GM18907 (cell line): ENCODE measurements around the gene PRND.
"Not testable (repeated sequence)": the region's sequence is repeated elsewhere in the genome, so short reads cannot be mapped to it uniquely, and the experiment has no call there.

Source experiments
- ATAC-seq: cut with Tn5 transposase; IDR thresholded peaks from one replicate; pipeline ENCODE4 v1.9.1; 2021; ENCODE audit warnings: mild to moderate bottlenecking, moderate library complexity; ENCODE audit not compliant: unreplicated experiment

PRND gene

GRCh38 chr20:4736875-4737274 is 15.2 kb downstream of the PRND start:
- ATAC-seq = no peak

- no peak for ATAC-seq
These were observed 16.3 kb downstream of the PRND start for GRCh38 chr20:4737857-4738627.

- no peak for ATAC-seq
These were observed 19.2 kb downstream of the PRND start for GRCh38 chr20:4740774-4741431.

GRCh38 chr20:4748847-4749246 is 27.1 kb downstream of the PRND start:
- ATAC-seq = no peak

GRCh38 chr20:4749326-4749725 is 27.6 kb downstream of the PRND start:
- ATAC-seq = no peak

- ATAC-seq = no peak
These were observed 28.7 kb downstream of the PRND start for GRCh38 chr20:4750381-4750780.

GRCh38 chr20:4759100-4759884 is 37.6 kb downstream of the PRND start:
- ATAC-seq = not testable (repeated sequence)

GRCh38 chr20:4763261-4763660 is 41.6 kb downstream of the PRND start:
- ATAC-seq = no peak

GRCh38 chr20:4763723-4764510 is 42.2 kb downstream of the PRND start:
- ATAC-seq = no peak

- no peak for ATAC-seq
These were observed 43.1 kb downstream of the PRND start for GRCh38 chr20:4764805-4765204.

GRCh38 chr20:4765681-4766080 is 44.0 kb downstream of the PRND start:
- no peak for ATAC-seq

- no peak for ATAC-seq
These were observed 44.9 kb downstream of the PRND start for GRCh38 chr20:4766631-4767030.

GRCh38 chr20:4767084-4767483 is 45.4 kb downstream of the PRND start:
- ATAC-seq = no peak

- no peak for ATAC-seq
These were observed 47.6 kb downstream of the PRND start for GRCh38 chr20:4769328-4769727.

GRCh38 chr20:4770026-4770425 is 48.3 kb downstream of the PRND start:
- no peak for ATAC-seq

- ATAC-seq = no peak
These were observed 49.3 kb downstream of the PRND start for GRCh38 chr20:4771004-4771403.

GRCh38 chr20:4772132-4772531 is 50.4 kb downstream of the PRND start:
- no peak for ATAC-seq

- ATAC-seq = not testable (repeated sequence)
These were observed 51.3 kb downstream of the PRND start for GRCh38 chr20:4773014-4773413.

- no peak for ATAC-seq
These were observed 52.0 kb downstream of the PRND start for GRCh38 chr20:4773736-4774135.

GRCh38 chr20:4774207-4774606 is 52.5 kb downstream of the PRND start:
- ATAC-seq = no peak
